ENCODE measurements around the gene FAM219A. TPM values are rescaled to one million over a fixed set of nuclear protein-coding genes. Genes with fewer than 3 reads are reported as not detected.

Gene FAM219A, protein sequence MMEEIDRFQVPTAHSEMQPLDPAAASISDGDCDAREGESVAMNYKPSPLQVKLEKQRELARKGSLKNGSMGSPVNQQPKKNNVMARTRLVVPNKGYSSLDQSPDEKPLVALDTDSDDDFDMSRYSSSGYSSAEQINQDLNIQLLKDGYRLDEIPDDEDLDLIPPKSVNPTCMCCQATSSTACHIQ
- 13.4 TPM for total RNA-seq

DNA sequence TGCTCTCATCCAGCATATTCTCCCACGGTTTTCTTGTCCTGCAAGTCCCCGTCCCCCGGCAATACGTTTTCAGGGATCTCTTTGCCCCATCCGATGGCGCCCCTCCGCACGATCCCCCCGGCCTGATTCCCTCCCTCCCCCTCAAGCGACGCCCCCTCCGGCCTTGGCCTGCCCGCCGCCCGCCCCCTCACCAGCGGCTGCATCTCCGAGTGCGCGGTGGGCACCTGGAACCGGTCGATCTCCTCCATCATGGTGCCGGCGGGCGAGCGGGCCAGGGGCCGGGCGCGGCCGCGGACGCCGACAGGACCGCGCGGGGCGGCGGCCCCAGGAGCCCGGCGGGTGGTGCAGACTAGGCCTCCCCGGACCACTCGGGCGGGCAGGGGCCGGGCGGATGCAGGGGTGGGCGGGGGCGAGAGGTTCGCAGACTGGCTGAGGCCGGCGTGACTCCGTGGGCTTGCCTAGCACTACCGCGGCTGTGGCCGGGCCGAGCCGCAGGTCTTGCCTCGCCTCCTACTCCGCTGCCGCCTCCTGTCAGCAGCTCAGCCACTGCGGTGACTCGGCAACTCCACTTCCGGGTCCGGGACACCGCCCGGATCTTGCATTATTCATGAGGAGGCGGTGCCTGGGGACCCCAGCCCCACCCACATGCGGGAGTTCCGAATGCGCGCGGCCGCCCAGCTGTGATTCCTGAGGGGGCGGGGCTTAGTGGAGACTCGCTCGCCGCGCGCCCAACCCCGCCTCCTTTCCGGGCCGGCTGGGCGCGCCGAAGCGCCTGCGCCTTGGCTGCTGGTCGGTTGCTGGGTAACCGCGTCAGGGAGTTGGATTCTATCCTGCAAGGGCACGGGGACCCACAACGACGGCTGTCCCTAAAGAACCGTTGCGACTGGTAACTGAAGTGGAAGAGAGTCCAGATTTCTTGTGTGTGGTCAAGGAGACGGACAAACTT is at the start of gene FAM219A, which contains the start of gene DNAI1:
Gene FAM219A, minus strand, starts transcription at position 558 of the 946 bp plus-strand sequence. Its CDS starts 307 bp downstream, at position 251.
Gene DNAI1, plus strand, starts transcription at position 793 of the 946 bp plus-strand sequence. CDS start 201 bp downstream, outside the sequence.

DNA sequence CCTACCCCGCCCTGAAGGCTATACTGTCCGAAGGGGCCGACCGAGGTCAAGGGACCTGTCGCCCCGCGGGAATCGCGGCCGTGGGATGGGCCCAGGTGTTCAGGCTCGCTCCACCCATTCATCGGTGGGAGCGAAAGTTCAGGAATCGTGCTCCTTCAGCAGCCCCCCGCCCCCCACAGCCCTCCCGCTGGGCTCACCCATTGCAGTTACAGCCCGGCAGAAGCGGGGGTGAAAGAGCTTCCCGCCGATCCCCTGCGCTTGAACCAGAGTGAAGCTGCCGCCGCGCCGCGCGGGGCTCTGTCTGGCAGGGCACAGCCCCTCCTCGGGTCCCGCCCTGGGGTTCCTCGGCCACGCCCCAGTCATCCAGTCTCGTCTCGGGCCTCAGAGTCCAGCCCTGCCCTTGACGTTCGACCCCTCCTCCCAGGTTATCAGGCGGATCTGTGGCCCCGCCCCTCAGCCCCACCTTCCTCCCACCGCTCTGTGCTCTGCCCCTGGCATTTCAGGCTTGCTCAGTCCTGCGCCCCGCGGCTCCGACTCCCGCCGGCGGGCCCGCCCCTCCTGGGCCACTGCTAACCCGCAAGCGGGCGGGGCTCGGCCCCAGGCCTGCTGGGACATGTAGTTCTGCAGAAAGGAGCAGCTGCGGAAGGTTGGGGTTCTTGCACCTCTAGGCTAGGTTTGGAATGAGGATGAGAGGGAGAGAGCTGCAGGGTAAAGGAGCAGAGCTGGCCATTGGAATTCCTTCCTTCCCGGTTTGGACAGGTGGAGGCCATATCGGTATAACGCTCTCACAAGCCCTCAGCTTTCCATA is 81.6 kb downstream of the FAM219A start, which contains the start of gene MYORG:
Gene MYORG, minus strand, starts transcription at position 303 of the 808 bp plus-strand sequence. CDS start 3,955 bp downstream, outside the sequence.

Other genes starting within 250 kb of the FAM219A start
- gene KIF24, start 129.3 kb downstream of the FAM219A start, total RNA-seq, result 4.3 TPM
- gene NUDT2, start 129.0 kb downstream of the FAM219A start, total RNA-seq, result 20.2 TPM
- gene MYORG, start 81.7 kb downstream of the FAM219A start, total RNA-seq, result 3.0 TPM
- 0.27 TPM for gene DNAI1, start 235 bp upstream of the FAM219A start, total RNA-seq
- 3.4 TPM for gene ENHO, start 64.4 kb upstream of the FAM219A start, total RNA-seq
- 23.9 TPM for gene CNTFR, start 131.2 kb upstream of the FAM219A start, total RNA-seq
- 13.1 TPM for gene RPP25L, start 153.5 kb upstream of the FAM219A start, total RNA-seq
- 93.5 TPM for gene DCTN3, start 161.9 kb upstream of the FAM219A start, total RNA-seq
- gene ARID3C, start 170.5 kb upstream of the FAM219A start, total RNA-seq, result not detected
- gene SIGMAR1, start 179.2 kb upstream of the FAM219A start, total RNA-seq, result 45.1 TPM
- gene GALT, start 188.1 kb upstream of the FAM219A start, total RNA-seq, result 60.7 TPM
- 84.2 TPM for gene IL11RA, start 193.6 kb upstream of the FAM219A start, total RNA-seq
- not detected for gene CCL27, start 204.1 kb upstream of the FAM219A start, total RNA-seq
- gene CCL19, start 232.7 kb upstream of the FAM219A start, total RNA-seq, result not detected

All from camera-type eye (tissue), 1 donor.